ENCODE data around the gene GRIN2A. TPM values are rescaled to one million over a fixed set of nuclear protein-coding genes. Genes with fewer than 3 reads are reported as not detected.

Gene GRIN2A
- total and polyA plus RNA-seq, 2 of the 8 experiments (the other 6 are each of a cell fraction or from before 2014, with no cell fraction given) = 0.18 to 1.8 TPM

DNA sequence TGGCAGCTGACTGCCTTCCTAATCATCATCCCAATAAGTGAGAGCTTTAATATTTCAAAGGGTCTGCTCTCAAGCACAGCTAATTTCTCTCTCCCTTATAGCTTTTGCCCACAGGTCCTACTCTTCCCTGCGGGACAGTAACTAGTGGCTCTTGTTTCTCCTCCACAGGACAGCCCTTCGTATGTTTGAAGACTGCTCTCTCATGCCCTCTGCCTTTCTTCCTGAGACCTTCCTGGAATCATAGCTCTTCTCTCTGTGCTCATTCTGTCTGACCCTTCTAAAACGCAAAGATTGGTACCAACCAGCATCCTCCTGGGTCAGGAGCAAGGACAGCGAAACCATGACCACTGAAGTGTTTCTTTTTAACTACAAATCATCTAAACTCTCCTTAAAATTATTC lies 168.9 kb downstream of the GRIN2A start:
- H3K4me3 ChIP-seq (ENCODE audit: extremely low read depth in 1 of 4, insufficient read depth in 2 of 4, low read depth in 3 of 4, low read length in 4 of 4) = no peak overlapping the region
- H2AK5ac ChIP-seq (ENCODE audit: low read depth, low read length) = no peak overlapping the region
- no peak overlapping the region for H2BK15ac ChIP-seq (ENCODE audit: low read length)
- no peak overlapping the region for H2BK20ac ChIP-seq (ENCODE audit: low read length)
- FAIRE-seq (no peak), DNase-seq (ENCODE audit: low read depth in 1 of 2, low spot score in 2 of 2) (no peak)
- H3K36me3 ChIP-seq (ENCODE audit: control insufficient read depth in 2 of 4, insufficient read depth in 4 of 4, low read length in 3 of 4) = no peaks in the 10 kb centered on the region
- H3K4me2 ChIP-seq (ENCODE audit: insufficient read depth in 1 of 2, low read depth in 2 of 2, low read length in 2 of 2) = no peak overlapping the region
- no peak overlapping the region for H3K27ac ChIP-seq (ENCODE audit: low read depth, low read length)
- no peaks in the 10 kb centered on the region for H4K20me1 ChIP-seq (replicated peaks in 1 of 2; ENCODE audit: control insufficient read depth in 1 of 2, insufficient read depth in 2 of 2, low read length in 2 of 2)
- H3K9me3 ChIP-seq (ENCODE audit: insufficient read depth in 2 of 2, low read depth in 1 of 2, low read length in 1 of 2) = no peaks in the 10 kb centered on the region; a peak in 1 of 4 replicates
- no peaks in the 10 kb centered on the region for H3K27me3 ChIP-seq (replicated peaks in 1 of 4; ENCODE audit: control insufficient read depth in 3 of 4, extremely low read depth in 1 of 4, insufficient read depth in 3 of 4, low read length in 3 of 4)
- TF ChIP-seq, protein P1, sequence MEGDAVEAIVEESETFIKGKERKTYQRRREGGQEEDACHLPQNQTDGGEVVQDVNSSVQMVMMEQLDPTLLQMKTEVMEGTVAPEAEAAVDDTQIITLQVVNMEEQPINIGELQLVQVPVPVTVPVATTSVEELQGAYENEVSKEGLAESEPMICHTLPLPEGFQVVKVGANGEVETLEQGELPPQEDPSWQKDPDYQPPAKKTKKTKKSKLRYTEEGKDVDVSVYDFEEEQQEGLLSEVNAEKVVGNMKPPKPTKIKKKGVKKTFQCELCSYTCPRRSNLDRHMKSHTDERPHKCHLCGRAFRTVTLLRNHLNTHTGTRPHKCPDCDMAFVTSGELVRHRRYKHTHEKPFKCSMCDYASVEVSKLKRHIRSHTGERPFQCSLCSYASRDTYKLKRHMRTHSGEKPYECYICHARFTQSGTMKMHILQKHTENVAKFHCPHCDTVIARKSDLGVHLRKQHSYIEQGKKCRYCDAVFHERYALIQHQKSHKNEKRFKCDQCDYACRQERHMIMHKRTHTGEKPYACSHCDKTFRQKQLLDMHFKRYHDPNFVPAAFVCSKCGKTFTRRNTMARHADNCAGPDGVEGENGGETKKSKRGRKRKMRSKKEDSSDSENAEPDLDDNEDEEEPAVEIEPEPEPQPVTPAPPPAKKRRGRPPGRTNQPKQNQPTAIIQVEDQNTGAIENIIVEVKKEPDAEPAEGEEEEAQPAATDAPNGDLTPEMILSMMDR (IDR thresholded peaks at IDR 0.05; ENCODE audit: control extremely low read depth in 1 of 3, insufficient read depth in 1 of 3, low read depth in 1 of 3, low read length in 3 of 3) = peak in 2 of 3 experiments; percentile 35 to 44; a peak in 2 of 4 replicates
- no peak for TF ChIP-seq CREB1 (IDR thresholded peaks at IDR 0.05)
- TF ChIP-seq RAD21 (IDR thresholded peaks at IDR 0.05 in 1 of 2, conservative IDR thresholded peaks at IDR 0.05 in 1 of 2; ENCODE audit: low read depth in 2 of 2, low read length in 2 of 2) = peak; percentile 59 to 63
- CTCF ChIA-PET (ENCODE audit: partially characterized antibody) = interaction anchor here (0.6 to 2.9 kb wide), 23 partner anchors 10 to 500 kb away, joined by 3 to 12 read pairs (median 4); no protein-coding TSS in a partner anchor
- no peak overlapping the region for H3K4ac ChIP-seq (replicated peaks; ENCODE audit: insufficient read length, low read depth, low read length)
- H3K56ac ChIP-seq (replicated peaks; ENCODE audit: insufficient read length, low read depth, low read length) = no peak overlapping the region
- no peak overlapping the region for H3K9ac ChIP-seq (replicated peaks in 1 of 4; ENCODE audit: extremely low read depth in 1 of 4, low read depth in 3 of 4, low read length in 3 of 4)
- no peak overlapping the region for H2BK5ac ChIP-seq (ENCODE audit: low read depth, low read length)
- H3K14ac ChIP-seq (ENCODE audit: insufficient read length) = no peak overlapping the region
- no peak overlapping the region for H2BK120ac ChIP-seq (replicated peaks; ENCODE audit: low read depth, low read length)
- H3K23ac ChIP-seq (ENCODE audit: insufficient read length) = no peak overlapping the region
- no peak overlapping the region for H4K8ac ChIP-seq (ENCODE audit: extremely low read depth, insufficient read depth, low read length)
- H3K23me2 ChIP-seq (ENCODE audit: low read depth, low read length) = no peaks in the 10 kb centered on the region
- H3K18ac ChIP-seq (ENCODE audit: extremely low read depth, low read length) = no peak overlapping the region
- H4K5ac ChIP-seq (ENCODE audit: insufficient read length, low read depth, low read length) = no peak overlapping the region
- H3K4me1 ChIP-seq (replicated peaks in 1 of 4; ENCODE audit: control insufficient read depth in 3 of 4, insufficient read depth in 4 of 4, low read length in 3 of 4) = no peaks in the 10 kb centered on the region
- POLR2A ChIA-PET (ENCODE audit: partially characterized antibody) = no interaction called here
- no peak overlapping the region for H2BK12ac ChIP-seq (ENCODE audit: low read depth, low read length)
- no peaks in the 10 kb centered on the region for H3K79me2 ChIP-seq (ENCODE audit: control insufficient read depth in 1 of 2, insufficient read depth in 2 of 2, low read length in 2 of 2)
- no peaks in the 10 kb centered on the region for H3K79me1 ChIP-seq (ENCODE audit: low read depth, low read length)
- H2AFZ ChIP-seq (ENCODE audit: low read length) = peak overlapping the region; percentile 34; the same call in 1 of the 2 replicates
- H4K91ac ChIP-seq (replicated peaks; ENCODE audit: insufficient read length, low read length) = no peak overlapping the region
- 77% methylated on average over 4 of the region's 4 CpGs; no CpG with 5 or more reads in 1 of the 2 experiments for WGBS, 2 experiments (ENCODE audit: extremely low coverage in 1 of 2, insufficient coverage in 1 of 2, insufficient read length in 1 of 2, insufficient replicate concordance in 2 of 2, low coverage in 1 of 2, low lambda C conversion rate in 2 of 2, missing lambda C conversion rate in 1 of 2)
